Measurements from ENCODE around the gene BIN2.
A peak's percentile ranks its signal among the peaks of the same experiment; 100 is the strongest.

The BIN2 gene

DNA sequence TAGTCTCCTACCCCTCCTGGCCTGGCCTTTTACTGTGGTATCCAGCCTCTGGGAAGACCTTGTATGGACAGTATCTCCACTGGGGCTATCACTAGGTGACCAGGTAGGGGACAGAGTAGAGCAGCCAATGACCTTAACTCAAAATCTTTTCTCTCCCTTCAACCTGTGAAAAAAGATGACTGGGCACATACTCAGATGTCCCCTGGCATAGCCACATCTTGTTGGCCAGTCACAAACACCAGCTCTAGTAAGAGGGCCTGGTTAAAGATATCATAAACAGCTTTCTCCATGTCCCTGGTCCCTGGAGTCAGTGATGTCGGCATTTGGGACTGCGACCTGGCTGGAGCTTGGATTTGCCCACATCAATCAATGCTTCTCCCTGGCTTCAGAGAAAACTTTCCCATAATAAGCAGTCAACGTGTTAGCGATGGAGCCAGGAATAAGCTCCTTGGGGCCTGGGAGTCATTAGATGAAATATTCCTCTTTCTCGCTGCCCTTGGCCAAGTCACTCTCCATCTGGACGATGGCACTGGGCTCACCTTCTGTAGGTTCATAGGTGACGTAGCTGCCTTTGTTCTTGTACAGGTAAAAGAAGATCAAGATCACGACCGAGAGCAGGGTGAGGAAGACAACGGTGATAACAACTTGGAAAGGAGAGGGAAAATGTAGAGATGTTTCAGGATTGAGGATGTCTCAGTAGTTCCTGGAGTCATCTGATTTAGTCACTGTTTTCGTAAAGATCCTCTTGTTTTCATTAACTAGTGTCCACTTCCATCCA lies 78.3 kb downstream of the BIN2 start:
- TF ChIP-seq SPI1 (IDR thresholded peaks at IDR 0.05; ENCODE audit: low read depth, low read length) (no peak), POU2F2 (IDR thresholded peaks at IDR 0.05; ENCODE audit: low read depth, low read length) (no peak), POLR2AphosphoS5 (IDR thresholded peaks at IDR 0.05; ENCODE audit: low read depth, low read length) (0 out of 2 replicates have a peak, but pooled peaks have one; percentile 60), PAX5 (IDR thresholded peaks at IDR 0.05; ENCODE audit: insufficient read depth, low read length, severe bottlenecking) (no peak), TAF1 (IDR thresholded peaks at IDR 0.05; ENCODE audit: low read depth, low read length) (0 out of 2 replicates have a peak, but pooled peaks have one; percentile 11), POLR2A (IDR thresholded peaks at IDR 0.05; ENCODE audit: low read depth, low read length) (no peak; the same call in none of the 2 replicates)
- FAIRE-seq (no peak), DNase-seq (ENCODE audit: insufficient read length, low spot score) (no peak)

- DNase-seq (ENCODE audit: insufficient read length, low spot score): no peak
- FAIRE-seq: no peak
- TF ChIP-seq POLR2A (IDR thresholded peaks at IDR 0.05; ENCODE audit: low read depth, low read length): no peak
- TF ChIP-seq POU2F2 (IDR thresholded peaks at IDR 0.05; ENCODE audit: low read depth, low read length): no peak
- TF ChIP-seq POLR2AphosphoS5 (IDR thresholded peaks at IDR 0.05; ENCODE audit: low read depth, low read length): no peak; the same call in 1 of the 2 replicates
- TF ChIP-seq PAX5 (IDR thresholded peaks at IDR 0.05; ENCODE audit: insufficient read depth, low read length, severe bottlenecking): no peak
- no peak for TF ChIP-seq TAF1 (IDR thresholded peaks at IDR 0.05; ENCODE audit: low read depth, low read length)
- no peak for TF ChIP-seq SPI1 (IDR thresholded peaks at IDR 0.05; ENCODE audit: low read depth, low read length)
Measured at GRCh38 chr12:51244269-51244668, 79.7 kb downstream of the BIN2 start.

- TF ChIP-seq TAF1 (IDR thresholded peaks at IDR 0.05; ENCODE audit: low read depth, low read length): no peak
- no peak for TF ChIP-seq SPI1 (IDR thresholded peaks at IDR 0.05; ENCODE audit: low read depth, low read length)
- TF ChIP-seq PAX5 (IDR thresholded peaks at IDR 0.05; ENCODE audit: insufficient read depth, low read length, severe bottlenecking): no peak
- TF ChIP-seq POLR2A (IDR thresholded peaks at IDR 0.05; ENCODE audit: low read depth, low read length): no peak; the same call in 1 of the 2 replicates
- no peak for TF ChIP-seq POU2F2 (IDR thresholded peaks at IDR 0.05; ENCODE audit: low read depth, low read length)
- TF ChIP-seq POLR2AphosphoS5 (IDR thresholded peaks at IDR 0.05; ENCODE audit: low read depth, low read length): no peak
- no peak for FAIRE-seq
- no peak for DNase-seq (ENCODE audit: insufficient read length, low spot score)
Measured at GRCh38 chr12:51242876-51243275, 81.1 kb downstream of the BIN2 start.

DNA sequence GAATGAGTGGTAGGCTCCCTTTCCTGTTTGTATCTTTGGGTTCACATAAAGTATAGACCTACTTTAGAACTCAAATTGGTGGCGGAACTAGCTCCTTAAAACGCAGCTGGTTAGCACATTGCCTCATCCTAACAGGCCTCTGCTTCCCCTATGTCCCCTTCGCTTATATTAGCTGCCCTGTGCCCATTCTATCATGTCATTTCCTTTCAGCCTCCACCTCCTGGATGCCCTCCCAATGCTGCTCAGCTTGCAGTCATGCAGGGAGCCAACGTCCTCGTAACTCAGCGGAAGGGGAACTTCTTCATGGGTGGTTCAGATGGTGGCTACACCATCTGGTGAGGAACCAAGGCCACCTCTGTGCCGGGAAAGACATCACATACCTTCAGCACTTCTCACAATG lies 81.9 kb downstream of the BIN2 start:
- DNase-seq (ENCODE audit: insufficient read length, low spot score) (no peak), FAIRE-seq (no peak)
- TF ChIP-seq POLR2AphosphoS5 (IDR thresholded peaks at IDR 0.05; ENCODE audit: low read depth, low read length): no peak
- TF ChIP-seq POLR2A (IDR thresholded peaks at IDR 0.05; ENCODE audit: low read depth, low read length): no peak
- no peak for TF ChIP-seq TAF1 (IDR thresholded peaks at IDR 0.05; ENCODE audit: low read depth, low read length)
- TF ChIP-seq POU2F2 (IDR thresholded peaks at IDR 0.05; ENCODE audit: low read depth, low read length): no peak
- no peak for TF ChIP-seq PAX5 (IDR thresholded peaks at IDR 0.05; ENCODE audit: insufficient read depth, low read length, severe bottlenecking)
- TF ChIP-seq SPI1 (IDR thresholded peaks at IDR 0.05; ENCODE audit: low read depth, low read length): no peak

DNA sequence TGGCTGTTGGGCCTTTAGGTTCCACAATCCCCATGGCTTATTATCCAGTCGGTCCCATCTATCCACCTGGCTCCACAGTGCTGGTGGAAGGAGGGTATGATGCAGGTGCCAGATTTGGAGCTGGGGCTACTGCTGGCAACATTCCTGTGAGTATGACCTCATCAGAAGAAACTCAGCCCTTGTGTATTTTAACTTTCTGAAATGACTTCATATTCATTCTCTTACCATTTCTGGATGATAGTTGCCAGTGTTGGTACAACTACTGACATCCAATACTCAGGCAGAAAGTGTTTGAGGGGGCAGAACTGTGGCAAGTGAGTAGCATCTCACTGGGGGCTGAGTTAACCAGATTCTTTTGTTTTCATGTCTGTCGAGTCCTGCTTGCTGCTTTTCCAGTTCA lies 83.0 kb downstream of the BIN2 start:
- DNase-seq (ENCODE audit: insufficient read length, low spot score): no peak
- no peak for FAIRE-seq
- TF ChIP-seq TAF1 (IDR thresholded peaks at IDR 0.05; ENCODE audit: low read depth, low read length) (no peak), SPI1 (IDR thresholded peaks at IDR 0.05; ENCODE audit: low read depth, low read length) (no peak), POLR2AphosphoS5 (IDR thresholded peaks at IDR 0.05; ENCODE audit: low read depth, low read length) (no peak), POU2F2 (IDR thresholded peaks at IDR 0.05; ENCODE audit: low read depth, low read length) (no peak), POLR2A (IDR thresholded peaks at IDR 0.05; ENCODE audit: low read depth, low read length) (no peak), PAX5 (IDR thresholded peaks at IDR 0.05; ENCODE audit: insufficient read depth, low read length, severe bottlenecking) (no peak)

- TF ChIP-seq POLR2A (IDR thresholded peaks at IDR 0.05; ENCODE audit: low read depth, low read length): peak; percentile 97
- peak; percentile 96 for TF ChIP-seq POLR2AphosphoS5 (IDR thresholded peaks at IDR 0.05; ENCODE audit: low read depth, low read length)
- TF ChIP-seq POU2F2 (IDR thresholded peaks at IDR 0.05; ENCODE audit: low read depth, low read length): peak; percentile 70; the same call in 1 of the 2 replicates
- TF ChIP-seq TAF1 (IDR thresholded peaks at IDR 0.05; ENCODE audit: low read depth, low read length): peak; percentile 76; the same call in 1 of the 2 replicates
- no peak for TF ChIP-seq PAX5 (IDR thresholded peaks at IDR 0.05; ENCODE audit: insufficient read depth, low read length, severe bottlenecking)
- TF ChIP-seq SPI1 (IDR thresholded peaks at IDR 0.05; ENCODE audit: low read depth, low read length): peak; percentile 26; the same call in 1 of the 2 replicates
- peak; percentile 93 for DNase-seq (ENCODE audit: insufficient read length, low spot score)
Measured at GRCh38 chr12:51238510-51239334, 85.3 kb downstream of the BIN2 start, which contains the start of gene DAZAP2. Gene DAZAP2 (plus strand): TSS chr12:51238826. CDS start chr12:51238908, 82 bp downstream.

DNA sequence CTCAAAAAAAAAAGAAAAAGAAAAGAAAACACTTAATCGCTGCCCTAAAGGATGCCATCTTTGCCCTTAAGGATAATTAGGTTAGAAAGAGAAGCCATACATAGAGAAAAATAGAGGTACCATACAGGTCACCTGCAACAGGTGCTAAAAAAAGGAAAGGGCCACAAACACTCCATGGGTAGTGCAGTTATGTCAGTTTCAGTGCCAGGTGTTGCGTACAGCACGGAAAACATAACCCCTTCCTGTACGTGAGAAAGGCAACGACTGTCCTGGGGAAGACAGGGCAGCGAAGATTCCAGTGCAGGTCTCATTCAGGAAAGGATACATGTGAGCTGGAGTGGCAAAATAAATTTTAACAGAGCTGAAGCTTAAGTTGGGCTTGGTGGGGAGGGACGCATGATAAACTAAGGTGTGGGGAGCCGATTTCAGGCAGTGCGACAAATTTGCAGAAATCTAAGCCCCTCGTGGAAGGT lies 85.9 kb downstream of the BIN2 start:
- TF ChIP-seq SPI1 (IDR thresholded peaks at IDR 0.05; ENCODE audit: low read depth, low read length): no peak
- no peak for TF ChIP-seq PAX5 (IDR thresholded peaks at IDR 0.05; ENCODE audit: insufficient read depth, low read length, severe bottlenecking)
- TF ChIP-seq POLR2AphosphoS5 (IDR thresholded peaks at IDR 0.05; ENCODE audit: low read depth, low read length): no peak
- no peak for TF ChIP-seq POLR2A (IDR thresholded peaks at IDR 0.05; ENCODE audit: low read depth, low read length)
- no peak for TF ChIP-seq TAF1 (IDR thresholded peaks at IDR 0.05; ENCODE audit: low read depth, low read length)
- no peak for TF ChIP-seq POU2F2 (IDR thresholded peaks at IDR 0.05; ENCODE audit: low read depth, low read length)
- no peak for FAIRE-seq
- DNase-seq (ENCODE audit: insufficient read length, low spot score): no peak

More at GRCh38 chr12:51238510-51239334, 85.3 kb downstream of the BIN2 start, which contains the start of gene DAZAP2:
- FAIRE-seq: peak; percentile 97

DNA sequence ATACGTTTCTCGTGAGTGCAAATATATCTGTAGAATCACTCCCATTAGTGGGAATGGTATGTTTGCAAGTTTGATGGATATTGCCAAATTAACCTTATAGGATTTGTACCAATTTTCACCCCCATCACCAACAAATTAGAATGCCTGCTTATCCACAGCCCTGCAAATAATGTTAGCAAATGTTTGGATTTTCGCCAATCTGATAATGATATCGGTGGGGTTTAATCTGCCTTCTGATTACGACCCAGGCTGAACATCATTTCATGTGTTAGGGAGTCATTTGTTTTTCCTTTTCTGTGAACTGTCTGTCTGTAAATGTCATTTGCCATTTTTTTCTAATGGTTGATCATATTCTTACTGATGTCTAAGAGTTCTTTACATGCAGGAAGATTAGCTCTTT lies 89.4 kb downstream of the BIN2 start:
- no peak for FAIRE-seq
- TF ChIP-seq POU2F2 (IDR thresholded peaks at IDR 0.05; ENCODE audit: low read depth, low read length) (no peak), SPI1 (IDR thresholded peaks at IDR 0.05; ENCODE audit: low read depth, low read length) (no peak), POLR2AphosphoS5 (IDR thresholded peaks at IDR 0.05; ENCODE audit: low read depth, low read length) (no peak), TAF1 (IDR thresholded peaks at IDR 0.05; ENCODE audit: low read depth, low read length) (no peak), PAX5 (IDR thresholded peaks at IDR 0.05; ENCODE audit: insufficient read depth, low read length, severe bottlenecking) (no peak), POLR2A (IDR thresholded peaks at IDR 0.05; ENCODE audit: low read depth, low read length) (no peak)
- DNase-seq (ENCODE audit: insufficient read length, low spot score): no peak

Measured in GM12891 (cell line).